ENCODE results near the gene DCAF17.
A peak's percentile ranks its signal among the peaks of the same experiment; 100 is the strongest.

The DCAF17 gene

DNA sequence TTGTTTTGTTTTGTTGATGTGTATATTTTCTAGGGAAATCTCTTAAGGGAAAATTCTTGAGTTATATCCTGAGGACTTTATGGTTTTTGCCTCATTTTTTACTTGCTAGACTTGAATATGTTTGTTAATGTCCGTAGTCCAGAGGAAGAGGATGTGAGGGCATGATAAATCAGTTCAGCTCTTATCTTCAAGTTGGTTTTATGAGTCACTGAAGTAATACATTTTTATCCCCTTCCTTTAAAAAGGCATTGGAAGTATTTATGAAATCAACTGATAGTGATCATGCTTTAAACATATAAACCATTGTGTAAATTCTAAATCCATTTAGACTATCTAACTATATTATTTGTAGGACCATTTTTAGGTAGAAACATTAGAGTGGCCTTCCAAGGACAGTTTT, 44.3 kb downstream of the DCAF17 start:
- no peak overlapping the region for H3K23ac ChIP-seq (ENCODE audit: low read length in 2 of 2)

DNA sequence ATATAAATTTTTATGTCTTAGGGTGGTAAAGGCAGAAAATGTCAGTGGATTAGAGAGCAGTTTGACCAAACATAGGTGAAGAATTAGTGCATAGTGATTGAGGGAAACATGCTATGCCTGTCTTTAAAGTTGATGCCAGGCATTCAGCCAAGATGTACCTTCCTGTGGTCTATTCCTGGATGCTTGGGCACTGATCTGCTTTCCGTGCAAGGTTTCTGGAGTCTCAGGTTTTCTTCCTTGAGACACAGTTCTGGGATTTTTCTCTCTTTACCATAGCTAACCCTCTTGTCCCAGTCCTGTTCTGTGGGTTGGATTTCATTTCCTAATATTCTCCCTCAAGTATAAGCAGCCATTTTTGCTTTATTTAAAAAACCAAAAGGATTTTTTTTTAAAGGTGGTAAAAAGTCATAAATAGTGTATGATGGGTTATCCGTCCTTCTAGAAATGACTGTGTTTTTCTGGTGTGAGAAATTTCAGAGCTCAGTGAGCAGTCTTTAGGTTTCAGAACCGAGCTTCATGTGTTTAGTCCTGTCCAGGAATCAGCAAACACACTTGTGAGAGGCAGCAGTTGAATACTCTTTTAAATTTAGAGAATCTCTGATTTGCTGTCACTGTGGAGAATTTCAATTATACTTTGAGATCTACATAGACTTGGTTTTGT, 45.3 kb downstream of the DCAF17 start:
- no peak overlapping the region for H3K14ac ChIP-seq (ENCODE audit: low read length in 2 of 2)
- no peak overlapping the region for H3K4me3 ChIP-seq (ENCODE audit: insufficient read depth in 1 of 2, low read depth in 1 of 2, low read length in 2 of 2)
- H3K9me3 ChIP-seq (ENCODE audit: control insufficient read depth, low read length), result no peaks in the 10 kb centered on the region
- no peak overlapping the region for H2BK15ac ChIP-seq (ENCODE audit: low read depth, poor library complexity, severe bottlenecking)
- 98% methylated on average over 3 of the region's 3 CpGs for WGBS
- no peak overlapping the region for H3K18ac ChIP-seq (ENCODE audit: low read depth in 1 of 2, low read length in 2 of 2)
- H3K79me1 ChIP-seq (replicated peaks; ENCODE audit: low read length, poor library complexity, severe bottlenecking), result peaks cover 2% of the 10 kb centered on the region
- no peak overlapping the region for H4K8ac ChIP-seq (ENCODE audit: low read length)
- no peak overlapping the region for H2AK5ac ChIP-seq (ENCODE audit: low read length, severe bottlenecking)
- no peak overlapping the region for H2AFZ ChIP-seq (ENCODE audit: low read depth, low read length)
- H4K91ac ChIP-seq (ENCODE audit: low read length), result no peak overlapping the region
- H2BK120ac ChIP-seq (ENCODE audit: low read depth, low read length), result no peak overlapping the region
- H3K23ac ChIP-seq (ENCODE audit: low read length in 2 of 2), result no peak overlapping the region
- H3K4me2 ChIP-seq (ENCODE audit: low read length, poor library complexity, severe bottlenecking), result no peak overlapping the region
- H2BK5ac ChIP-seq (ENCODE audit: low read depth, low read length, poor library complexity, severe bottlenecking), result no peak overlapping the region
- peaks cover 3 to 72% of the 10 kb centered on the region in 2 experiments for H3K36me3 ChIP-seq (ENCODE audit: control insufficient read depth in 1 of 2, insufficient read depth in 2 of 2, low read depth in 1 of 2, low read length in 2 of 2)
- no peak overlapping the region for H3K4ac ChIP-seq (ENCODE audit: low read depth in 1 of 2, low read length in 2 of 2)
- no peaks in the 10 kb centered on the region for H3K27me3 ChIP-seq (ENCODE audit: control insufficient read depth in 1 of 2, insufficient read depth in 1 of 2, low read length in 2 of 2)
- no peak overlapping the region for H3K27ac ChIP-seq (ENCODE audit: low read length, poor library complexity, severe bottlenecking)
- H3K4me1 ChIP-seq (ENCODE audit: control insufficient read depth, insufficient read depth, low read depth, low read length), result peaks cover 5% of the 10 kb centered on the region
- H2BK12ac ChIP-seq (ENCODE audit: low read length in 2 of 2), result peak overlapping the region in 1 of 2 experiments; percentile 39
- no peak overlapping the region for H3K9ac ChIP-seq (ENCODE audit: low read length)
- DNase-seq, result no peak

More for the DNA sequence above, 44.3 kb downstream of the DCAF17 start:
- no peaks in the 10 kb centered on the region for H3K27me3 ChIP-seq (ENCODE audit: control insufficient read depth in 1 of 2, insufficient read depth in 1 of 2, low read length in 2 of 2)
- H3K4me3 ChIP-seq (ENCODE audit: insufficient read depth in 1 of 2, low read depth in 1 of 2, low read length in 2 of 2), result no peak overlapping the region
- no peak overlapping the region for H3K27ac ChIP-seq (ENCODE audit: low read length, poor library complexity, severe bottlenecking)
- no peak overlapping the region for H2BK15ac ChIP-seq (ENCODE audit: low read depth, poor library complexity, severe bottlenecking)
- no peak overlapping the region for H4K91ac ChIP-seq (ENCODE audit: low read length)
- no peak overlapping the region for H3K4ac ChIP-seq (ENCODE audit: low read depth in 1 of 2, low read length in 2 of 2)
- no peak overlapping the region for H2AFZ ChIP-seq (ENCODE audit: low read depth, low read length)
- H3K79me1 ChIP-seq (replicated peaks; ENCODE audit: low read length, poor library complexity, severe bottlenecking), result peaks cover 2% of the 10 kb centered on the region
- H3K9ac ChIP-seq (ENCODE audit: low read length), result no peak overlapping the region
- H3K18ac ChIP-seq (ENCODE audit: low read depth in 1 of 2, low read length in 2 of 2), result no peak overlapping the region
- no peak overlapping the region for H4K8ac ChIP-seq (ENCODE audit: low read length)
- no peak overlapping the region for H2BK12ac ChIP-seq (ENCODE audit: low read length in 2 of 2)
- no peak overlapping the region for H2AK5ac ChIP-seq (ENCODE audit: low read length, severe bottlenecking)
- no CpG with 5 or more reads among the region's 1 CpG for WGBS
- peaks cover 5% of the 10 kb centered on the region for H3K4me1 ChIP-seq (ENCODE audit: control insufficient read depth, insufficient read depth, low read depth, low read length)
- no peak overlapping the region for H3K14ac ChIP-seq (ENCODE audit: low read length in 2 of 2)
- no peak overlapping the region for H2BK5ac ChIP-seq (ENCODE audit: low read depth, low read length, poor library complexity, severe bottlenecking)
- peak; percentile 24 for DNase-seq
- H3K9me3 ChIP-seq (ENCODE audit: control insufficient read depth, low read length), result no peaks in the 10 kb centered on the region
- H2BK120ac ChIP-seq (ENCODE audit: low read depth, low read length), result no peak overlapping the region
- peaks cover 3 to 81% of the 10 kb centered on the region in 2 experiments for H3K36me3 ChIP-seq (ENCODE audit: control insufficient read depth in 1 of 2, insufficient read depth in 2 of 2, low read depth in 1 of 2, low read length in 2 of 2)
- no peak overlapping the region for H3K4me2 ChIP-seq (ENCODE audit: low read length, poor library complexity, severe bottlenecking)

DNA sequence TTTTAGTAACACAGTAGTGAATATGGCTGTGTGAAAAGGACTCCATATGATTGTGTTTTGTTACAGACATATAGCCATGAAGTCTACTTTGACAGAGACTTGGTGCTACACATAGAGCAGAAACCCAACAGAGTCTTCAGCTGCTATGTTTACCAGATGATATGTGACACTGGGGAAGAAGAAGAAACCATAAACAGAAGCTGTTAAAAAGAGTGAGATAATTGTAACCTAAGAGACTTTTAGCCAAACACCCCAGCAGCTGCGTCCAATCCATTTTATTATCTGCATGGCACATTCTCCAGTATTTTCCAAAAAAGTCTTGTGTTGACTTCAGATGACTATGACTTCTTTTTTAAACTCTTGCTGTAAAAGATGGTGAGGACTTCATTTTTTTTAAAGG, 46.9 kb downstream of the DCAF17 start:
- peaks cover 3 to 64% of the 10 kb centered on the region in 2 experiments for H3K36me3 ChIP-seq (ENCODE audit: control insufficient read depth in 1 of 2, insufficient read depth in 2 of 2, low read depth in 1 of 2, low read length in 2 of 2)
- H3K4ac ChIP-seq (ENCODE audit: low read depth in 1 of 2, low read length in 2 of 2), result no peak overlapping the region
- no peak overlapping the region for H4K91ac ChIP-seq (ENCODE audit: low read length)
- no peak overlapping the region for H2BK120ac ChIP-seq (ENCODE audit: low read depth, low read length)
- no peak overlapping the region for H3K23ac ChIP-seq (ENCODE audit: low read length in 2 of 2)
- H2AK5ac ChIP-seq (ENCODE audit: low read length, severe bottlenecking), result no peak overlapping the region
- no peak overlapping the region for H2AFZ ChIP-seq (ENCODE audit: low read depth, low read length)
- H3K9me3 ChIP-seq (ENCODE audit: control insufficient read depth, low read length), result no peaks in the 10 kb centered on the region
- H3K4me1 ChIP-seq (ENCODE audit: control insufficient read depth, insufficient read depth, low read depth, low read length), result peaks cover 3% of the 10 kb centered on the region
- H3K27ac ChIP-seq (ENCODE audit: low read length, poor library complexity, severe bottlenecking), result no peak overlapping the region
- no peak overlapping the region for H3K18ac ChIP-seq (ENCODE audit: low read depth in 1 of 2, low read length in 2 of 2)
- no peak for DNase-seq
- H3K4me3 ChIP-seq (ENCODE audit: insufficient read depth in 1 of 2, low read depth in 1 of 2, low read length in 2 of 2), result no peak overlapping the region
- H3K9ac ChIP-seq (ENCODE audit: low read length), result no peak overlapping the region
- no peak overlapping the region for H3K14ac ChIP-seq (ENCODE audit: low read length in 2 of 2)
- H4K8ac ChIP-seq (ENCODE audit: low read length), result no peak overlapping the region
- H3K27me3 ChIP-seq (ENCODE audit: control insufficient read depth in 1 of 2, insufficient read depth in 1 of 2, low read length in 2 of 2), result no peaks in the 10 kb centered on the region
- H3K79me1 ChIP-seq (replicated peaks; ENCODE audit: low read length, poor library complexity, severe bottlenecking), result no peaks in the 10 kb centered on the region
- H3K4me2 ChIP-seq (ENCODE audit: low read length, poor library complexity, severe bottlenecking), result no peak overlapping the region
- no peak overlapping the region for H2BK12ac ChIP-seq (ENCODE audit: low read length in 2 of 2)
- H2BK5ac ChIP-seq (ENCODE audit: low read depth, low read length, poor library complexity, severe bottlenecking), result no peak overlapping the region
- WGBS, result no CpG with 5 or more reads among the region's 1 CpG
- no peak overlapping the region for H2BK15ac ChIP-seq (ENCODE audit: low read depth, poor library complexity, severe bottlenecking)

DNA sequence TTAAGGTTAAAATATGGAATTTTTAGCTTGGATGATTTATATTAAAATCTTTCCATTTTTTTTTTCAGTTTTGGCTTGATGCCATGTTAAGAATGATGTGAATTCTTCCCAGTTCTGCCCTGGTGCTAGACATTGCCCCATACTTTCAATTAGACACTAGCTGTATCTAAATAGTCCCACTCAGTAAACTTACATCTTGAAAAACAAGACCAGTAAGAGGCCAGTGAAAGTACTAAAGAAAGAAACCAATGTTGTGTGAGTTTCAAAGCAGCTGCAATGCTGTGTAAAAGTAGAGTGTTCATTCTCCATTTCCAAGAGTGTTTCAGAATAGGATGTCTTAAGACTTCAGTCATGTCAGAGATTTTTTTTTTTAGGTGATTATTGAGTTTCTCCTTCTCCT, 48.3 kb downstream of the DCAF17 start:
- no peaks in the 10 kb centered on the region for H3K27me3 ChIP-seq (ENCODE audit: control insufficient read depth in 1 of 2, insufficient read depth in 1 of 2, low read length in 2 of 2)
- H4K91ac ChIP-seq (ENCODE audit: low read length), result no peak overlapping the region
- H3K79me1 ChIP-seq (replicated peaks; ENCODE audit: low read length, poor library complexity, severe bottlenecking), result no peaks in the 10 kb centered on the region
- no peak overlapping the region for H3K18ac ChIP-seq (ENCODE audit: low read depth in 1 of 2, low read length in 2 of 2)
- H3K4me2 ChIP-seq (ENCODE audit: low read length, poor library complexity, severe bottlenecking), result no peak overlapping the region
- peaks cover 3 to 55% of the 10 kb centered on the region in 2 experiments for H3K36me3 ChIP-seq (ENCODE audit: control insufficient read depth in 1 of 2, insufficient read depth in 2 of 2, low read depth in 1 of 2, low read length in 2 of 2)
- H4K8ac ChIP-seq (ENCODE audit: low read length), result no peak overlapping the region
- no peak overlapping the region for H3K4me3 ChIP-seq (ENCODE audit: insufficient read depth in 1 of 2, low read depth in 1 of 2, low read length in 2 of 2)
- H3K4me1 ChIP-seq (ENCODE audit: control insufficient read depth, insufficient read depth, low read depth, low read length), result peaks cover 3% of the 10 kb centered on the region
- H2AK5ac ChIP-seq (ENCODE audit: low read length, severe bottlenecking), result no peak overlapping the region
- no peak overlapping the region for H3K4ac ChIP-seq (ENCODE audit: low read depth in 1 of 2, low read length in 2 of 2)
- no peak overlapping the region for H3K14ac ChIP-seq (ENCODE audit: low read length in 2 of 2)
- H3K23ac ChIP-seq (ENCODE audit: low read length in 2 of 2), result no peak overlapping the region
- DNase-seq, result no peak
- H2BK15ac ChIP-seq (ENCODE audit: low read depth, poor library complexity, severe bottlenecking), result no peak overlapping the region
- peak overlapping the region; percentile 89 for H3K27ac ChIP-seq (ENCODE audit: low read length, poor library complexity, severe bottlenecking)
- no peak overlapping the region for H3K9ac ChIP-seq (ENCODE audit: low read length)
- H2BK120ac ChIP-seq (ENCODE audit: low read depth, low read length), result no peak overlapping the region
- H2AFZ ChIP-seq (ENCODE audit: low read depth, low read length), result no peak overlapping the region
- no peaks in the 10 kb centered on the region for H3K9me3 ChIP-seq (ENCODE audit: control insufficient read depth, low read length)
- H2BK12ac ChIP-seq (ENCODE audit: low read length in 2 of 2), result no peak overlapping the region
- H2BK5ac ChIP-seq (ENCODE audit: low read depth, low read length, poor library complexity, severe bottlenecking), result no peak overlapping the region

Data from mesenchymal stem cell (in vitro differentiated cells and primary cell).